GM21737 (cell line): ENCODE measurements around the gene MAP3K5.

Source experiments
- ATAC-seq: cut with Tn5 transposase; IDR thresholded peaks from one replicate; pipeline ENCODE4 v1.9.1; 2021; ENCODE audit warnings: mild to moderate bottlenecking, moderate library complexity; ENCODE audit not compliant: unreplicated experiment

The MAP3K5 gene

GRCh38 chr6:136524339-136524935, 267.8 kb downstream of the MAP3K5 start:
- ATAC-seq, result no peak

- ATAC-seq, result no peak
Observed at GRCh38 chr6:136523196-136523595, 269.1 kb downstream of the MAP3K5 start.

- ATAC-seq, result no peak
Observed at GRCh38 chr6:136522636-136523035, 269.6 kb downstream of the MAP3K5 start.

GRCh38 chr6:136521911-136522310, 270.4 kb downstream of the MAP3K5 start:
- no peak for ATAC-seq

GRCh38 chr6:136521427-136521826, 270.9 kb downstream of the MAP3K5 start:
- ATAC-seq, result no peak

GRCh38 chr6:136520517-136520916, 271.8 kb downstream of the MAP3K5 start:
- ATAC-seq, result no peak

GRCh38 chr6:136517582-136517981, 274.7 kb downstream of the MAP3K5 start:
- no peak for ATAC-seq

GRCh38 chr6:136517002-136517401, 275.3 kb downstream of the MAP3K5 start:
- no peak for ATAC-seq

- no peak for ATAC-seq
Observed at GRCh38 chr6:136514591-136514990, 277.7 kb downstream of the MAP3K5 start.

- no peak for ATAC-seq
Observed at GRCh38 chr6:136511926-136512325, 280.4 kb downstream of the MAP3K5 start.

GRCh38 chr6:136511397-136511796, 280.9 kb downstream of the MAP3K5 start:
- ATAC-seq, result no peak

GRCh38 chr6:136510782-136511181, 281.5 kb downstream of the MAP3K5 start:
- no peak for ATAC-seq

GRCh38 chr6:136510299-136510698, 282.0 kb downstream of the MAP3K5 start:
- no peak for ATAC-seq

- no peak for ATAC-seq
Observed at GRCh38 chr6:136508725-136509392, 283.4 kb downstream of the MAP3K5 start.
